ENCODE results near the gene TCTN3. TPM values are rescaled to one million over a fixed set of nuclear protein-coding genes. Genes with fewer than 3 reads are reported as not detected.

The TCTN3 gene
- total and polyA plus RNA-seq, 2 donors (not counting 3 experiments of a cell fraction or from before 2014, with no cell fraction given), result 40.4 to 52.6 TPM

- CTCF ChIA-PET, result interaction anchor here (1.3 to 7.4 kb wide), 22 partner anchors 9 to 598 kb away, joined by 4 to 758 read pairs (median 20); partner anchors contain the start of genes ALDH18A1 and ENTPD1
- no peak for TF ChIP-seq GATA2 (IDR thresholded peaks at IDR 0.05; ENCODE audit: insufficient read depth, insufficient read length, low read depth, low read length)
- TF ChIP-seq FOS (IDR thresholded peaks at IDR 0.05; ENCODE audit: borderline replicate concordance, insufficient read depth, low read length), result no peak
- no peak for TF ChIP-seq CTCF (IDR thresholded peaks at IDR 0.05; ENCODE audit: extremely low read depth in 1 of 2, insufficient read depth in 1 of 2, low read depth in 1 of 2, low read length in 2 of 2)
- no peak for TF ChIP-seq EZH2 (IDR thresholded peaks at IDR 0.05; ENCODE audit: borderline replicate concordance, low read depth, low read length, severe bottlenecking)
- TF ChIP-seq MAX (IDR thresholded peaks at IDR 0.05; ENCODE audit: insufficient read depth, insufficient read length), result no peak
- TF ChIP-seq JUN (IDR thresholded peaks at IDR 0.05; ENCODE audit: borderline replicate concordance, insufficient read depth, insufficient read length, low read depth), result no peak
- no peak for TF ChIP-seq POLR2AphosphoS5 (IDR thresholded peaks at IDR 0.05; ENCODE audit: insufficient read depth, low read depth, low read length)
- no peak for TF ChIP-seq MYC (IDR thresholded peaks at IDR 0.05; ENCODE audit: low read depth, low read length)
- TF ChIP-seq POLR2A (IDR thresholded peaks at IDR 0.05; ENCODE audit: low read depth, low read length), result no peak
- dilution Hi-C loops (cut with MboI; ENCODE audit: extremely low pct_ligation_motif_present, low sequenced_read_pairs), result no loop called here
Measured at GRCh38 chr10:95694665-95695064, 938 bp upstream of the TCTN3 start.

More at GRCh38 chr10:95694665-95695064, 938 bp upstream of the TCTN3 start:
- Histone ChIP-seq H3K36me3 (ENCODE audit: control insufficient read depth in 2 of 2, extremely low read depth in 1 of 2, insufficient read depth in 2 of 2, low read length in 2 of 2) (peaks cover 0 to 2% of the 10 kb centered on the region in 2 experiments), H3K9me3 (replicated peaks; ENCODE audit: control insufficient read depth, insufficient read depth, low read length) (no peaks in the 10 kb centered on the region), H3K4me3 (replicated peaks in 1 of 3; ENCODE audit: insufficient read depth in 1 of 3, low read depth in 1 of 3, low read length in 3 of 3) (no peak overlapping the region), H3K27ac (ENCODE audit: insufficient read depth, low read depth, low read length) (no peak overlapping the region), H4K20me1 (replicated peaks; ENCODE audit: control insufficient read depth, extremely low read depth, insufficient read depth, low read length) (no peaks in the 10 kb centered on the region), H3K4me1 (ENCODE audit: control insufficient read depth, extremely low read depth, insufficient read depth, low read length) (peaks cover 13% of the 10 kb centered on the region), H2AFZ (ENCODE audit: low read depth, low read length) (peak overlapping the region; percentile 12), H3K9me1 (replicated peaks; ENCODE audit: control insufficient read depth, extremely low read depth, insufficient read depth, low read length) (no peaks in the 10 kb centered on the region), H3K9ac (replicated peaks; ENCODE audit: extremely low read depth, insufficient read depth, low read length) (no peak overlapping the region), H3K4me2 (ENCODE audit: insufficient read depth, low read length) (no peak overlapping the region), H3K27me3 (ENCODE audit: control insufficient read depth in 2 of 2, insufficient read depth in 2 of 2, low read length in 2 of 2) (no peaks in the 10 kb centered on the region), H3K79me2 (ENCODE audit: control insufficient read depth, insufficient read depth, low read length) (peaks cover 9% of the 10 kb centered on the region)
- POLR2A ChIA-PET, result interaction anchor here (1.2 to 2.2 kb wide), 3 partner anchors 48 to 171 kb away, joined by 3 to 8 read pairs (median 7); no protein-coding TSS in a partner anchor
- no TSS peak for BruUV-seq (replicated peaks)
- intact Hi-C loops (cut with micrococcal nuclease), result loop anchor here (1.0 to 2.0 kb wide), 11 partner anchors 34 to 320 kb away; partner anchors contain the start of genes ALDH18A1, CC2D2B and ENTPD1
- FAIRE-seq, result peak; percentile 15
- DNase-seq (ENCODE audit: low read depth, low spot score), result no peak
